ENCODE results near the gene TMEM14C.

TMEM14C gene

GRCh38 chr6:10779076-10779475, 56.2 kb downstream of the TMEM14C start:
- Histone ChIP-seq H2AFZ (ENCODE audit: low read length) (no peak overlapping the region), H3K4me3 (ENCODE audit: low read depth, low read length, poor library complexity, severe bottlenecking) (no peak overlapping the region), H3K4me2 (ENCODE audit: low read length) (no peak overlapping the region), H3K9ac (ENCODE audit: low read length) (no peak overlapping the region), H3K9me3 (ENCODE audit: low read length) (no peaks in the 10 kb centered on the region), H3F3A (ENCODE audit: insufficient read depth, low read length) (no peaks in the 10 kb centered on the region), H3K36me3 (ENCODE audit: insufficient read depth, low read length) (peaks cover 3% of the 10 kb centered on the region; the same call in 1 of the 2 replicates), H3K27me3 (ENCODE audit: insufficient read depth, low read length) (no peaks in the 10 kb centered on the region), H4K20me1 (ENCODE audit: insufficient read depth, low read length) (no peaks in the 10 kb centered on the region), H3K4me1 (ENCODE audit: insufficient read depth, low read length, severe bottlenecking) (no peaks in the 10 kb centered on the region), H3K27ac (ENCODE audit: low read depth, low read length, poor library complexity, severe bottlenecking) (no peak overlapping the region), H3K9me2 (ENCODE audit: low read depth, low read length) (no peaks in the 10 kb centered on the region), H3K79me2 (ENCODE audit: insufficient read depth, low read length) (no peaks in the 10 kb centered on the region)
- no peak for TF ChIP-seq EZH2 (IDR thresholded peaks at IDR 0.05; ENCODE audit: borderline replicate concordance, low read length)
- TF ChIP-seq CTCF (IDR thresholded peaks at IDR 0.05; ENCODE audit: low read length): no peak
